Gastrocnemius medialis (tissue), 4 donors: ENCODE results near the gene VCL.

ENCODE experiments used
- CTCF ChIP-seq, 5 experiments: fragments of 450-650 bp in 3 of 5; fragments of 200-600 bp in 2 of 5; sonication (generic) in 2 of 5; IDR thresholded peaks in 4 of 5; conservative IDR thresholded peaks in 1 of 5; 1 replicate in 4 of 5; 2 replicates in 1 of 5; pipeline ENCODE4 v1.5.1; 2016 to 2019; ENCODE audit warnings: antibody characterized with exemption in 5 of 5, mild to moderate bottlenecking in 3 of 5, moderate library complexity in 3 of 5
- POLR2A ChIP-seq, 2 donors: fragments of 450-650 bp; IDR thresholded peaks; one replicate each; pipeline ENCODE4 v1.6.1; 2017; ENCODE audit warnings: antibody characterized with exemption in 2 of 2, mild to moderate bottlenecking in 2 of 2, moderate library complexity in 2 of 2

DNA sequence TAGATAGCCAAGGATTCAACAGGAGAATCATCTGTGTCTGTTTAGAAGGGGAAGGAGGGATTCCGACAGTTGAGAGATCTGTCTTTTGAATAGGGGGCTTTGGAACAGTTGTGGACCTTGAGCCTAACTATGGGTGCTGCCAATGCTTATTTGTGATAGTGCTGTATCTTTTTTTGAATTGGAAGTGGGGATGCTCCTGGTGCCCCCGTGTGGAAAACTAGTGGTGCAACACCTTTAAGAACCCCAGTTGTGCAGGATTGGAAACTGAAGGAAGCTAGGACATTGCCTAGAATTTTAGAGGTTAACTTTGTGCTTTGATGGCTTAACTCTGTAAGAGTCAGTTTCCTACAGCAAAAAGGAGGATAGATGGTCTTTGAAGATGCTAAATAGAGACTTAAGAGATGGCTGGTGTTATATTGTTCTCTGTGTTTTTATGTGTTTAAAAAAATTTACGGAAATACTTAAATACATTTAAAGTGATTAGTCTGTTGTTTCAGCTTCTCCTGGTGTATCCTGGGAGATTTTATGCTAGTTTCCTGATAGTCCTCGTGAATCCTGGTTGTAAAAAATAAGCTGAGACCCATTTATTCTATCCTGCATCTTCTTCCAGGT is 83.4 kb downstream of the VCL start:
- TF ChIP-seq CTCF (IDR thresholded peaks at IDR 0.05 in 4 of 5, conservative IDR thresholded peaks at IDR 0.05 in 1 of 5) (peak; percentile 55 to 77 (median 72)), POLR2A (IDR thresholded peaks at IDR 0.05) (no peak)
